Panc1 (cell line): Measurements from ENCODE around the gene CRYGS.

Source experiments
- POLR2AphosphoS5 ChIP-seq: IDR thresholded peaks from 2 replicates; pipeline ENCODE4 v1.6.1; 2012; ENCODE audit warnings: mild to moderate bottlenecking, low read depth, low read length, moderate library complexity
- SIN3A ChIP-seq: IDR thresholded peaks from 2 replicates; pipeline ENCODE4 v1.6.1; 2012; ENCODE audit warnings: low read depth, mild to moderate bottlenecking, low read length, moderate library complexity, borderline replicate concordance; ENCODE audit not compliant: insufficient read depth
- TCF7L2 ChIP-seq: IDR thresholded peaks from 2 replicates; pipeline ENCODE4 v1.6.1; 2011; ENCODE audit warnings: mild to moderate bottlenecking, low read depth, low read length, inconsistent platforms
- TF ChIP-seq, protein P1 (sequence below): fragments of 450-650 bp; IDR thresholded peaks from 2 replicates; pipeline ENCODE4 v1.5.1; 2017; ENCODE audit warnings: mild to moderate bottlenecking
- TF ChIP-seq, protein P2 (sequence below), 2 experiments: IDR thresholded peaks; 2 replicates each; pipeline ENCODE4 v1.6.1; 2011 to 2012; ENCODE audit warnings: low read depth in 2 of 2, control low read depth in 1 of 2, low read length in 1 of 2, mild to moderate bottlenecking in 1 of 2, moderate library complexity in 1 of 2; ENCODE audit not compliant: insufficient read depth in 1 of 2

DNA sequence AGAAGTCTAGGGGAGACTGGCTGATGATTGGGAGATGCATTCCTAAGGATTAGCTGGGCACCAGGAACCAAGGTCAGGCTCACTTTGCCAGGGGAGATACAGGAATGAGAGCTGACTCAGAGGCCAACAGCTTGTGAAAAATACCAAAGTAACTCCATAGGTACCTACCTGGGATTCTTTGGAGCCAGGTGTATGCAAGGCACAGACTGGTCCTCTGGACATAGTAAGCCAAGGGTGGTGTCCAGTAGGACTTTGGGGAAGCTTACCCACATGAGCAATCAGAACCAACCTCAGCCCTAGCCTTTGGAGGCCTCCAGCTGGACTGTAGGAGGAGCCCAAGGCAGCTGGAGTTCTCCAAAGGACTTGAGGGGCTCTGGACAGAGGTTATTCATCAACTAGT is 47.5 kb downstream of the CRYGS start:
- TF ChIP-seq SIN3A, result no peak
- TF ChIP-seq, protein P1, sequence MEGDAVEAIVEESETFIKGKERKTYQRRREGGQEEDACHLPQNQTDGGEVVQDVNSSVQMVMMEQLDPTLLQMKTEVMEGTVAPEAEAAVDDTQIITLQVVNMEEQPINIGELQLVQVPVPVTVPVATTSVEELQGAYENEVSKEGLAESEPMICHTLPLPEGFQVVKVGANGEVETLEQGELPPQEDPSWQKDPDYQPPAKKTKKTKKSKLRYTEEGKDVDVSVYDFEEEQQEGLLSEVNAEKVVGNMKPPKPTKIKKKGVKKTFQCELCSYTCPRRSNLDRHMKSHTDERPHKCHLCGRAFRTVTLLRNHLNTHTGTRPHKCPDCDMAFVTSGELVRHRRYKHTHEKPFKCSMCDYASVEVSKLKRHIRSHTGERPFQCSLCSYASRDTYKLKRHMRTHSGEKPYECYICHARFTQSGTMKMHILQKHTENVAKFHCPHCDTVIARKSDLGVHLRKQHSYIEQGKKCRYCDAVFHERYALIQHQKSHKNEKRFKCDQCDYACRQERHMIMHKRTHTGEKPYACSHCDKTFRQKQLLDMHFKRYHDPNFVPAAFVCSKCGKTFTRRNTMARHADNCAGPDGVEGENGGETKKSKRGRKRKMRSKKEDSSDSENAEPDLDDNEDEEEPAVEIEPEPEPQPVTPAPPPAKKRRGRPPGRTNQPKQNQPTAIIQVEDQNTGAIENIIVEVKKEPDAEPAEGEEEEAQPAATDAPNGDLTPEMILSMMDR, result no peak
- TF ChIP-seq POLR2AphosphoS5, result no peak
- TF ChIP-seq, protein P2, sequence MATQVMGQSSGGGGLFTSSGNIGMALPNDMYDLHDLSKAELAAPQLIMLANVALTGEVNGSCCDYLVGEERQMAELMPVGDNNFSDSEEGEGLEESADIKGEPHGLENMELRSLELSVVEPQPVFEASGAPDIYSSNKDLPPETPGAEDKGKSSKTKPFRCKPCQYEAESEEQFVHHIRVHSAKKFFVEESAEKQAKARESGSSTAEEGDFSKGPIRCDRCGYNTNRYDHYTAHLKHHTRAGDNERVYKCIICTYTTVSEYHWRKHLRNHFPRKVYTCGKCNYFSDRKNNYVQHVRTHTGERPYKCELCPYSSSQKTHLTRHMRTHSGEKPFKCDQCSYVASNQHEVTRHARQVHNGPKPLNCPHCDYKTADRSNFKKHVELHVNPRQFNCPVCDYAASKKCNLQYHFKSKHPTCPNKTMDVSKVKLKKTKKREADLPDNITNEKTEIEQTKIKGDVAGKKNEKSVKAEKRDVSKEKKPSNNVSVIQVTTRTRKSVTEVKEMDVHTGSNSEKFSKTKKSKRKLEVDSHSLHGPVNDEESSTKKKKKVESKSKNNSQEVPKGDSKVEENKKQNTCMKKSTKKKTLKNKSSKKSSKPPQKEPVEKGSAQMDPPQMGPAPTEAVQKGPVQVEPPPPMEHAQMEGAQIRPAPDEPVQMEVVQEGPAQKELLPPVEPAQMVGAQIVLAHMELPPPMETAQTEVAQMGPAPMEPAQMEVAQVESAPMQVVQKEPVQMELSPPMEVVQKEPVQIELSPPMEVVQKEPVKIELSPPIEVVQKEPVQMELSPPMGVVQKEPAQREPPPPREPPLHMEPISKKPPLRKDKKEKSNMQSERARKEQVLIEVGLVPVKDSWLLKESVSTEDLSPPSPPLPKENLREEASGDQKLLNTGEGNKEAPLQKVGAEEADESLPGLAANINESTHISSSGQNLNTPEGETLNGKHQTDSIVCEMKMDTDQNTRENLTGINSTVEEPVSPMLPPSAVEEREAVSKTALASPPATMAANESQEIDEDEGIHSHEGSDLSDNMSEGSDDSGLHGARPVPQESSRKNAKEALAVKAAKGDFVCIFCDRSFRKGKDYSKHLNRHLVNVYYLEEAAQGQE (IDR thresholded peaks at IDR 0.05; ENCODE audit: insufficient read depth in 1 of 2, low read depth in 2 of 2, low read length in 1 of 2), result no peak
- no peak for TF ChIP-seq TCF7L2
